Vagina (tissue), 2 donors: ENCODE data around the gene UTRN.

Experiments used
- POLR2A ChIP-seq, 2 donors: fragments of 450-650 bp; IDR thresholded peaks; one replicate each; pipeline ENCODE4 v1.6.1; 2017; ENCODE audit warnings: antibody characterized with exemption in 2 of 2, mild to moderate bottlenecking in 2 of 2, moderate library complexity in 2 of 2
- TF ChIP-seq, protein P1 (sequence below), 3 experiments: fragments of 450-650 bp in 2 of 3; fragments of 200-600 bp in 1 of 3; sonication (generic) in 1 of 3; IDR thresholded peaks; one replicate each; pipeline ENCODE4 v1.5.1; 2017 to 2019; ENCODE audit warnings: antibody characterized with exemption in 3 of 3, mild to moderate bottlenecking in 2 of 3, moderate library complexity in 2 of 3

DNA sequence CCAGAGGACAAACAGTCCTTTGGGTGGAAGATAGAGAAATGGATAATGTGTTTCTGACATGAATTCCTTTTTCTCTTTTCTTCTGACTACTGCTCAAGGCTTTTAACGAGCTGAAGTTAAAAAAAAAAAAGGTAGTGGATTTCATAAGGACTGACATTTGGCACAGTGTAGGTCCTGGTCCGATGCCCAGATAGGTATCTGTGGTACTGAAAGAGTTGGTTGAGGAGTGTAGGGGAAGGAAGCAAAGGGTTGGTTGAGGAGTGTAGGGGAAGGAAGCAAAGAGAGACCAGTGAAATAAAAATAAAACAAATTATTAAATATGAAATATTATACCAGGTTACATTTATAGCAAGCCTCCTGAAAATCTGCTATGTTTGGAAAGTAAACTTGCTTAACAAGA, 11.8 kb downstream of the UTRN start:
- TF ChIP-seq POLR2A (IDR thresholded peaks at IDR 0.05): no peak
- TF ChIP-seq, protein P1, sequence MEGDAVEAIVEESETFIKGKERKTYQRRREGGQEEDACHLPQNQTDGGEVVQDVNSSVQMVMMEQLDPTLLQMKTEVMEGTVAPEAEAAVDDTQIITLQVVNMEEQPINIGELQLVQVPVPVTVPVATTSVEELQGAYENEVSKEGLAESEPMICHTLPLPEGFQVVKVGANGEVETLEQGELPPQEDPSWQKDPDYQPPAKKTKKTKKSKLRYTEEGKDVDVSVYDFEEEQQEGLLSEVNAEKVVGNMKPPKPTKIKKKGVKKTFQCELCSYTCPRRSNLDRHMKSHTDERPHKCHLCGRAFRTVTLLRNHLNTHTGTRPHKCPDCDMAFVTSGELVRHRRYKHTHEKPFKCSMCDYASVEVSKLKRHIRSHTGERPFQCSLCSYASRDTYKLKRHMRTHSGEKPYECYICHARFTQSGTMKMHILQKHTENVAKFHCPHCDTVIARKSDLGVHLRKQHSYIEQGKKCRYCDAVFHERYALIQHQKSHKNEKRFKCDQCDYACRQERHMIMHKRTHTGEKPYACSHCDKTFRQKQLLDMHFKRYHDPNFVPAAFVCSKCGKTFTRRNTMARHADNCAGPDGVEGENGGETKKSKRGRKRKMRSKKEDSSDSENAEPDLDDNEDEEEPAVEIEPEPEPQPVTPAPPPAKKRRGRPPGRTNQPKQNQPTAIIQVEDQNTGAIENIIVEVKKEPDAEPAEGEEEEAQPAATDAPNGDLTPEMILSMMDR (IDR thresholded peaks at IDR 0.05): no peak
